ENCODE measurements around the gene PFDN6.

Gene PFDN6

DNA sequence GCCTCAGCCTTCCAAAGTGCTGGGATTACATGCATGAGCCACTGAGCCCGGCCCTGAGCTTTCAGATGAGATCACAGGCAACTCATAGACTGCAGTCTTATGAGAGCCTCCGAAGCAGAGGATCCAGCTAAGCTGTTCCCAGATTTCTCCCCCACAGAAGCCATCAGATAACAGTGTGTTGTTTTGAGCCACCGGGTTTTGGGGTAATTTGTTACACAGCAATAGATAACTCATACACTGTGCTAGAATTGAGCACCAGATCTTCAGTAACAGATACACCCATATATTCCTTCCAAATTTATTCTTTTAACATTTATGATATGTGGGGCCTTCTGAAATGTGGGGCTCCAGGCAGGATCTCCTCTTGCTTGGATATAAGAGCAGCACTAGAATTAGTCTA, 47.1 kb downstream of the PFDN6 start:
- DNase-seq (ENCODE audit: insufficient read length, low spot score) (no peak), FAIRE-seq (no peak)
- TF ChIP-seq, protein P1, sequence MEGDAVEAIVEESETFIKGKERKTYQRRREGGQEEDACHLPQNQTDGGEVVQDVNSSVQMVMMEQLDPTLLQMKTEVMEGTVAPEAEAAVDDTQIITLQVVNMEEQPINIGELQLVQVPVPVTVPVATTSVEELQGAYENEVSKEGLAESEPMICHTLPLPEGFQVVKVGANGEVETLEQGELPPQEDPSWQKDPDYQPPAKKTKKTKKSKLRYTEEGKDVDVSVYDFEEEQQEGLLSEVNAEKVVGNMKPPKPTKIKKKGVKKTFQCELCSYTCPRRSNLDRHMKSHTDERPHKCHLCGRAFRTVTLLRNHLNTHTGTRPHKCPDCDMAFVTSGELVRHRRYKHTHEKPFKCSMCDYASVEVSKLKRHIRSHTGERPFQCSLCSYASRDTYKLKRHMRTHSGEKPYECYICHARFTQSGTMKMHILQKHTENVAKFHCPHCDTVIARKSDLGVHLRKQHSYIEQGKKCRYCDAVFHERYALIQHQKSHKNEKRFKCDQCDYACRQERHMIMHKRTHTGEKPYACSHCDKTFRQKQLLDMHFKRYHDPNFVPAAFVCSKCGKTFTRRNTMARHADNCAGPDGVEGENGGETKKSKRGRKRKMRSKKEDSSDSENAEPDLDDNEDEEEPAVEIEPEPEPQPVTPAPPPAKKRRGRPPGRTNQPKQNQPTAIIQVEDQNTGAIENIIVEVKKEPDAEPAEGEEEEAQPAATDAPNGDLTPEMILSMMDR (IDR thresholded peaks at IDR 0.05; ENCODE audit: insufficient read depth, missing control alignments): no peak

DNA sequence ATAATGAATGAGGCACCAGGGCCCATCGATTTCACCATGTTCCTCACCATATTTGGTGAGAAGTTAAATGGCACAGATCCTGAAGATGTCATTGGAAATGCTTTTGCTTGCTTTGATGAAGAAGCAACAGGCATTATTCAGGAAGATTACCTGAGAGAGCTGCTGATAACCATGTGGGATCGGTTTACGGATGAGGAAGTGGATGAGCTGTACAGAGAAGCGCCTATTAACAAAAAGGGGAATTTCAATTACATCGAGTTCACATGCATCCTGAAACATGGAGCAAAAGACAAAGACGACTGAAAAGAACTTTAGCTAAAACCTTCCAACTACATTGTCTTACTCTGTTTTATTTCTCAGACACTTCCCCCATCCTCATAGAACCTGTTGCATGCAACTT, 49.8 kb downstream of the PFDN6 start:
- TF ChIP-seq, protein P1 (IDR thresholded peaks at IDR 0.05; ENCODE audit: insufficient read depth, missing control alignments): no peak
- no peak for DNase-seq (ENCODE audit: insufficient read length, low spot score)
- FAIRE-seq: no peak
